GM23248 (cell line): Measurements from ENCODE around the gene DUS3L.

Experiments
- EZH2 ChIP-seq: fragments of 200-600 bp; sonication (generic); IDR thresholded peaks from 2 replicates; pipeline ENCODE4 v1.6.1; 2018; ENCODE audit warnings: antibody characterized with exemption, mild to moderate bottlenecking; ENCODE audit not compliant: insufficient read depth, poor library complexity, severe bottlenecking
- EZH2phosphoT487 ChIP-seq: fragments of 200-600 bp; sonication (generic); IDR thresholded peaks from 2 replicates; pipeline ENCODE4 v1.6.1; 2018; ENCODE audit warnings: antibody characterized with exemption, moderate library complexity, mild to moderate bottlenecking, low read depth; ENCODE audit not compliant: insufficient read depth

DNA sequence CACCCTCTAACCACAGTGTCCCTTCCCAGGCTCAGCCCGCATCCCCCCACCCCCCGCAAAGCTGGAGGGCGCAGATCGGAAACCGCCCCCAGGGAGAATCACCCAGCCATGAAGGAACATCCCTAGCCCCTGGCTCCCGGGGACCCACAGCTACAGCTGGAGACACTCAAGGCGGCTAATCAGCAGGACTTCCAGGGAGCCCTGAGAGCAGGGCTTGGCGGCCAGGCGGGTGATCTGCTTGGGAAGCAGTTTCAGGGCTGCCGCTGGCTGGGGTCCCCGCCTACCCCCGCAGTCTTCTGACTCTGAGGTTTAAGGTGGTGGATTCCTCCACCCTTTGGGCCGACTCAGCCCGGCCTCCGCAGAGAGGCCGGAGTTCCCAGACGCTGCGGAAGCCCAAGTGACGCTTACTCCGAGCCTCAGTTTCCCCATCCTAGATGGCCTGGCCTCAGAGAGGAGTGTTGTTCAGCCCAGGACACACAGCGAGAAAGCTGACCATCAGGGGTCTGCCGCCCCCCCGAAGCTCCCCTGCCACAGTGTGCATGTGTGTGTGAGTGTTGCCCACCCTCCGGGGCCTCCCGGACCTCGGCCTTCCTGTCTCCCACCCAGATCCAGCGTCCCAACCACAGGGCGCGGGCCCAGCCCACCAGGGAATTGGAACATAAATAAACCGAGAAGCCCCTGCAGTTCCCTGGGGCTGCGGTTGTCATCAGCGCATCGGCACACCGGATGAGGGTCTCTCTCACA, 38.8 kb upstream of the DUS3L start:
- TF ChIP-seq EZH2 = no peak
- no peak for TF ChIP-seq EZH2phosphoT487
